Spinal cord (tissue), 10 donors: ENCODE data around the gene PAX9. TPM values are rescaled to one million over a fixed set of nuclear protein-coding genes. Genes with fewer than 3 reads are reported as not detected.
"Not testable (repeated sequence)": the region's sequence is repeated elsewhere in the genome, so short reads cannot be mapped to it uniquely, and the experiment has no call there.

Experiments used
- DNase-seq, 6 donors: peaks; one replicate each; pipeline versions ENCODE4 v3.0.0 to v3.0.0-alpha.2; 2013 to 2015; ENCODE audit warnings: low spot score in 6 of 6, low read depth in 4 of 6
- H3K27ac ChIP-seq: one replicate; pipeline ENCODE4 v1.5.1; 2013; ENCODE audit warnings: low read depth, low read length, control low read depth
- H3K27me3 ChIP-seq: one replicate; pipeline ENCODE4 v1.6.1; 2013; ENCODE audit warnings: low read length; ENCODE audit not compliant: control insufficient read depth, insufficient read depth
- H3K36me3 ChIP-seq: one replicate; pipeline ENCODE4 v1.6.1; 2013; ENCODE audit warnings: low read length; ENCODE audit not compliant: control insufficient read depth, insufficient read depth
- H3K4me1 ChIP-seq: one replicate; pipeline ENCODE4 v1.6.1; 2013; ENCODE audit warnings: low read length; ENCODE audit not compliant: control insufficient read depth, insufficient read depth
- H3K4me3 ChIP-seq: one replicate; pipeline ENCODE4 v1.5.1; 2013; ENCODE audit warnings: low read depth, low read length, control low read depth
- H3K9me3 ChIP-seq: one replicate; pipeline ENCODE4 v1.6.1; 2013; ENCODE audit warnings: low read length; ENCODE audit not compliant: control insufficient read depth, insufficient read depth
- WGBS: methylation state at CpG from one replicate; pipeline ENCODE4 v1.1.5; 2013; ENCODE audit warnings: missing lambda C conversion rate; ENCODE audit not compliant: insufficient coverage; 5-methylcytosine and 5-hydroxymethylcytosine counted together
- polyA plus RNA-seq, 2 donors: library from polyadenylated mRNA; unstranded; fragments of 120-200 nt; gene quantifications; one replicate each; pipeline ENCODE4 v1.2.1, GENCODE V29; 2013; ENCODE audit not compliant: insufficient read length in 2 of 2
- total RNA-seq, 2 donors: library from RNA; depleted of rRNA in 1 of 2; stranded (reverse); fragments of 120-200 nt in 1 of 2; fragments of >200 nt in 1 of 2; gene quantifications; one replicate each; pipeline versions ENCODE4 v1.2.3 to v1.2.4, GENCODE V29; 2013 to 2014
- donor health status: healthy.

Gene PAX9
- total and polyA plus RNA-seq, 4 donors = 0.28 to 0.79 (median 0.30) TPM

DNA sequence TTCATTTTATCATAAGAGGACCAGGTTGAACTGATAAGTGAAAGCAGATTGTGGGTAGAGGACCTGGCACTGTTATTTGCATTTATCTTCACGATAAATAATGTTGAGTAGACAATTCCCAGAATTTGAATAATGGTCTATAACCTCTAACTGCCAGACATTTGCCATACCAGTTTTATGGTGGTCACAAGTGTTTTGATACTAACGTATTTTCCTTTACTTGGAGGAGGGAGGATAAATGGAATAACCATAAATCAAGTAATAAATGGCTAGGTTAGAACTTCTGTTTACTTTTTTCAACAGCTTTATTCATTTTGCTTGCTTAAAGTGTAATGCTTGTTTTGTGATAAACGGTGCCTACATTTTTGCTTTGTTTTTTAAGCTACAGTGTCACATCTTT, 9.5 kb downstream of the PAX9 start:
- Histone ChIP-seq H3K27me3 (peaks cover 74% of the 10 kb centered on the region), H3K9me3 (no peaks in the 10 kb centered on the region), H3K36me3 (no peaks in the 10 kb centered on the region), H3K4me1 (peaks cover 9% of the 10 kb centered on the region), H3K27ac (no peak overlapping the region), H3K4me3 (no peak overlapping the region)
- no CpG with 5 or more reads among the region's 3 CpGs for WGBS
- no peak for DNase-seq

DNA sequence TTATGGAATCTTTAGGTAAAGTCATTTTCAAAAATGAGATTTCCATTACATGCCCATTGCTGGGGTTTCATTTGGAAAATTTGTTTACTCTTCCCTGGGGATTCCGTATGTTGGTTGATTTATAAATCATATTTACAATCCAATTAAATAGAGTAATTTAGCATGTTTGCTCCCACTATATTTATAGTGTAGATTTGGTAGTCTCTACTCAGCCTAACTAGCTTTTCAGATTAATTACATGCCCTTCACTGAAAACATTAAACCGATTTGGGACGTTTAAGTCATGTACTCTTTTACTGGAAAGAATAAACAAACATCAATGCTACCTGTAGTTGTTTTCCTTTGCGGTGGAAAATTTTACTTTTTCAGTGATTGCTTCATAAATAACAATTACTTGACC, 10.4 kb downstream of the PAX9 start:
- no peaks in the 10 kb centered on the region for H3K4me1 ChIP-seq
- no peaks in the 10 kb centered on the region for H3K36me3 ChIP-seq
- H3K27ac ChIP-seq = no peak overlapping the region
- H3K27me3 ChIP-seq = peaks cover 72% of the 10 kb centered on the region
- no peak overlapping the region for H3K4me3 ChIP-seq
- no peaks in the 10 kb centered on the region for H3K9me3 ChIP-seq
- DNase-seq = no peak
- WGBS = no CpG with 5 or more reads among the region's 4 CpGs

DNA sequence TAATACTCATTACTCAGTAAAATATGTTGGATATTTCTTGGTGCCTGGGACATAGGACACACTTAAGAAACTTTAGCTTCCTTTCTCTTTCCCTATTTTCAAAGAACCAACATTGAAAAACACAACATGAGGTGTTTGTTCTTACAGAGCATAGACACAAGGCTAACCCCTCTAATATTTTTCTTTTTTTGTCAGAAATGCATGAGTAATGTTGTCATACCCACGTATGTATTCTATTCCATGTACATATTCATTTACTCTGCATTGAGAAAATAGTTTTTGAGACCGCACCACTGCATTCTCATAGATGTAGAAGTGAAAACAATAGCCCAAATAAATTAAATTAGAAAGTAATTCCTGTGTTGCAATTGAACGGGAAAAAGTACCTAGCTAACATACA, 13.0 kb downstream of the PAX9 start:
- Histone ChIP-seq H3K4me3 (no peak overlapping the region), H3K4me1 (no peaks in the 10 kb centered on the region), H3K27me3 (peaks cover 60% of the 10 kb centered on the region), H3K36me3 (no peaks in the 10 kb centered on the region), H3K9me3 (no peaks in the 10 kb centered on the region), H3K27ac (no peak overlapping the region)
- no CpG with 5 or more reads among the region's 3 CpGs for WGBS
- no peak for DNase-seq

DNA sequence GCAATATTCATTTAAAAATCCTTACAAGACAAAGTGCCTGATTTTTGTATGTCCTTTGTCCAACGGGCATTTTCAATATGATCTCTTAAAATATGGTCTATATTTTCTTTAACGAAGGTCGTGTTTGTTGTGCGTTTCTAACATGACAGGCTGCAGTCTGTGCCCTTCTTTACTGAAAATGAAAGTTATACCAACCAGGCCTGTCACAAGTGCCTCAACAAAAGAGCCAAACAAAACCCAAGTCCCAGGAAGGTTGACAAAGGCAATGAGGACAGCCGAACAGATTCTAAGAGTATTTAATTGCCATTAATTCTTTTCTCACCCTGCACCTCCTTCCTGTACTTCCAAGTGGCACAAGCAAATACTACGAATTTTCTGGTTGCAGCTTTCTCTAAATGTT, 13.9 kb downstream of the PAX9 start:
- WGBS = no CpG with 5 or more reads among the region's 6 CpGs
- Histone ChIP-seq H3K9me3 (no peaks in the 10 kb centered on the region), H3K27me3 (peaks cover 55% of the 10 kb centered on the region), H3K4me3 (no peak overlapping the region), H3K36me3 (no peaks in the 10 kb centered on the region), H3K4me1 (no peaks in the 10 kb centered on the region), H3K27ac (no peak overlapping the region)
- DNase-seq = no peak

DNA sequence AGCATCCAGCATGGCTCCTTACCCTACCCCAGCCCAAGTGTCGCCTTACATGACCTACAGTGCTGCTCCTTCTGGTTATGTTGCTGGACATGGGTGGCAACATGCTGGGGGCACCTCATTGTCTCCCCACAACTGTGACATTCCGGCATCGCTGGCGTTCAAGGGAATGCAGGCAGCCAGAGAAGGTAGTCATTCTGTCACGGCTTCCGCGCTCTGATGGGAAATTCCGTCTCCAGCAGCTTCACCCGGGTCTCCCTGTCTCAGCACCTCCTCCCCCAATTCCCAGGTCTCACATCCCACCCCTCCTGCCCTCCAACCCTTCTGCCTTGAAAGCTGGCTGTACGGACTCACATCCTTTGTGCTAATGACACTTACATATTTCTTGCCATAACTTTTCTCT, 14.6 kb downstream of the PAX9 start:
- H3K27me3 ChIP-seq = peaks cover 51% of the 10 kb centered on the region
- H3K4me1 ChIP-seq = no peaks in the 10 kb centered on the region
- 18% methylated on average over 10 of the region's 10 CpGs for WGBS
- no peak for DNase-seq
- no peak overlapping the region for H3K4me3 ChIP-seq
- no peaks in the 10 kb centered on the region for H3K36me3 ChIP-seq
- no peak overlapping the region for H3K27ac ChIP-seq
- H3K9me3 ChIP-seq = no peaks in the 10 kb centered on the region

DNA sequence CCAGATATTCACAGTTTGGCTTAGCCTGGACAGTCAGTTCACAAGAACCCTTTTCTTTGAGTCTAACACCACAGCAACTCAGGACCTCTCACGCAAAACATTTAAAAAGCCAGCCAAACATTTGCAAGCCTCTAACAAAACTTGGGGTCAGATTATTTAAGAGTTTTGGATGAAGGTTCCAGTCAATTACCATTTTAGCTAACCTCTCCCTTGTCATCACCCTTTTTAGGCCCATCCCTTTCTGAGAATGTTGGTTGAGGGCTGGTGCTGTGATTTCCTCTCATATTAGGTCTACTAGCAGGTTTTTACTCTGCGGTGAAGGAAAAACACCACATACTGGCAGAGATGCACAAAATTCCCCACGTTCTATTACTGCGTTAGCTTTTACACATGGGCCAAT, 20.7 kb downstream of the PAX9 start:
- H3K27ac ChIP-seq = no peak overlapping the region
- no peak overlapping the region for H3K4me3 ChIP-seq
- 100% methylated on average over 3 of the region's 4 CpGs for WGBS
- no peak for DNase-seq
- no peaks in the 10 kb centered on the region for H3K36me3 ChIP-seq
- H3K4me1 ChIP-seq = no peaks in the 10 kb centered on the region
- no peaks in the 10 kb centered on the region for H3K9me3 ChIP-seq
- H3K27me3 ChIP-seq = peaks cover 6% of the 10 kb centered on the region

DNA sequence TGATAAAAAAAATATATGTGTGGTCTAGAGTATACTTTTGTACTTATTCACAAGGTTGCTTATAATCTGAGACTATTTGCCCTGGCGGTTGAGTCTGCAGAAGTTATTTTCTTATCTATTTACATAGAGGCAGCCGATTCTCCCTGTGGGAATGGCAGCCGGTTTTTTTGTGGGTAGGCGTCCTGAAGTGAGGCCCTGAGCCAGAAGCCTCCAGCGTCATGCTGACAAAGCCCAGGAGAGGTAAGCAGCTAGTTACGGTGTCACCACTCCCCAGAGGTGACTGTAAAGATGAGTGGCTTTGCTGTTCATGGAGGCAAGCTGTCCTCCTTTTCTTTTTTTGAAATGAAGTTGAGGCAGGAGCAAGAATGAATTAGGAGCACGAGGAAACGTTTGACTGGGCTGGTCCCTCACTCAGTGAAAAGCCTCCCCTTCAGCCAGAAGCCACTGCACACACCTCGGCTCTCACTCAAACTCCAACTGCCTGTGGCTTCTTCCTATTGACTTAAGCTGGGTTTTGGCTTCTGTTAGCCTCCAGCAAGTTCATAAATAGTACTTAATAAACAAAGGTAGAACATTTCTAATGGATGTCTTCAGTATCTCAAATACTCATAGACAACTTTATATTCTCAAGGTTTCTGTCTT, 21.5 kb downstream of the PAX9 start:
- Histone ChIP-seq H3K4me1 (no peaks in the 10 kb centered on the region), H3K36me3 (no peaks in the 10 kb centered on the region), H3K9me3 (no peaks in the 10 kb centered on the region), H3K4me3 (no peak overlapping the region), H3K27me3 (peaks cover 2% of the 10 kb centered on the region), H3K27ac (no peak overlapping the region)
- DNase-seq = no peak
- WGBS = 65% methylated on average over 6 of the region's 9 CpGs

DNA sequence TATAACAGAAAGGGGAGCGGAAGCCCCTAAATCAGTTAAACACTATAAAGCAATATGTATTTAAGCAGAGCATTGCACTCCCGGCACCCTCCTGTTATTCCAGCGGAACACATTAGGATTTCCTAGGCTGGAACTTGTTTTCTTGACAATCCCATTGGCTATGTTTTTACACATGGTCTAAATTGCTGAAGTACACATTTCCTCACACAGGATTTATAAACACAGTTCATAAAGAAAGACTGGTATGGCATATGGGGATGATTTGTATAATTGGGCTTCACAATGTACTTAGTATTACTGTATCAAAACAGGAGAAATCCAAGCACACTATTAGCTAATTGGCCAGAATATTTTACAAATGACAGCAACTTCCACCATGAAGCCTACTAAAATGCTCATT, 23.3 kb downstream of the PAX9 start:
- Histone ChIP-seq H3K27ac (no peak overlapping the region), H3K9me3 (no peaks in the 10 kb centered on the region), H3K27me3 (no peaks in the 10 kb centered on the region), H3K4me1 (no peaks in the 10 kb centered on the region), H3K36me3 (no peaks in the 10 kb centered on the region), H3K4me3 (no peak overlapping the region)
- WGBS = 80% methylated on average over 1 of the region's 3 CpGs
- DNase-seq = no peak

DNA sequence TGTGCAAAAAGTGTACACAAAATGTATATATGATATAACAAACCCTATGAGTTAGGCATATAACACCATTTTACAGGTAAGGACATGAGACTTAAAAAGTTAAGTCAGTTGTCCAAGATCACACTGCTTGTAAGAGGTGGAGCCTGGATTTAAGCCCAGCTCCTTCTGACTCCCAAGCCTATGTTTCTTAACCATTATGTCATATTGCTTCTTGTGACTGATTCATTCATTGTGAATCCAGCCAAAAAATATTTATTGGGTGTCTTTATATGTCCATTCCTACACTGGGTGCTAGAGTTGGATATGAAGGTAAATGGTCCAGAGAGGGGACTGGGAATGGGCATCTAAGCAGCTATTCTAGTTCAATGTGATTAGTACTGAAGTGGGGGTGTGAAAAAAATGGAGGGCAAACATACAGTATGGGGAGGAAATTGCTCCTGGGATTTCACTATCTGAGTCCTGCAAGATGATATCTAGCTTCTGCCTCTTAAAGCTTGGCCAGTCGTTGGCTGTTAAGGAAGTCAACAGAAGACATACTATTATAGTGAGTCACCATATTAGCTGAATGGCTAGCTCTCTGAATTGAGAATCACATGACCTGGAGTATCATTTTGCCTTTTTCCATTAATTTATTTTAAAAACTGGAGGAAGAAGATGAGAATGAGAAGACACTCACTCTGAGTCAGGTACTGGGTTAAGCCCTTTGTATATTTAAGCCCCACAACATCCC, 28.8 kb downstream of the PAX9 start:
- no peak overlapping the region for H3K4me3 ChIP-seq
- 100% methylated on average over 1 of the region's 1 CpG for WGBS
- H3K9me3 ChIP-seq = no peaks in the 10 kb centered on the region
- no peak for DNase-seq
- H3K27ac ChIP-seq = no peak overlapping the region
- no peaks in the 10 kb centered on the region for H3K27me3 ChIP-seq
- H3K4me1 ChIP-seq = no peaks in the 10 kb centered on the region
- no peaks in the 10 kb centered on the region for H3K36me3 ChIP-seq

DNA sequence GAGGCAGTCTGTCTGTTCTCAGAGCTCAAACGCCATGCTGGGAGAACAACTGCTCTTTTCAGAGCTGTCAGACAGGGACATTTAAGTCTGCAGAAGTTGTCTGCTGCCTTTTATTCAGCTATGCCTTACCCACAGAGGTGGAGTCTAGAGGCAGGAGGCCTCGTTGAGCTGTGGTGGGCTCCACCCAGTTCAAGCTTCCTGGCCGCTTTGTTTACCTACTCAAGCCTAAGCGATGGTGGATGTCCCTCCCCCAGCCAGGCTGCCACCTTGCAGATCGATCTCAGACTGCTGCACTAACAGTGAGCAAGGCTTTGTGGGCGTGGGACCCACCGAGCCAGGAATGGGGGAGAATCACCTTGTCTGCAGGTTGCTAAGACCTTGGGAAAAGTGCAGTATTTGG, 37.8 kb downstream of the PAX9 start:
- not testable (repeated sequence) for H3K27ac ChIP-seq, H3K36me3 ChIP-seq, H3K9me3 ChIP-seq, DNase-seq, H3K27me3 ChIP-seq, H3K4me3 ChIP-seq, H3K4me1 ChIP-seq
- 80% methylated on average over 5 of the region's 7 CpGs for whole genome bisulfite sequencing
